Measurements from ENCODE around the gene ANKRD44.
A peak's percentile ranks its signal among the peaks of the same experiment; 100 is the strongest.

ANKRD44 gene

GRCh38 chr2:197116306-197116879, 194.2 kb downstream of the ANKRD44 start:
- no peak for DNase-seq (ENCODE audit: low read depth)
- TF ChIP-seq MYC (IDR thresholded peaks at IDR 0.05; ENCODE audit: low read depth, low read length) (no peak), MAX (IDR thresholded peaks at IDR 0.05; ENCODE audit: low read depth, low read length) (no peak), CTCF (IDR thresholded peaks at IDR 0.05; ENCODE audit: low read depth, low read length) (no peak), POLR2A (IDR thresholded peaks at IDR 0.05; ENCODE audit: extremely low read depth, insufficient read length) (no peak)
- H3K4me3 ChIP-seq (ENCODE audit: low read depth, low read length): no peak overlapping the region

- TF ChIP-seq CTCF (IDR thresholded peaks at IDR 0.05; ENCODE audit: low read depth, low read length): no peak
- TF ChIP-seq MAX (IDR thresholded peaks at IDR 0.05; ENCODE audit: low read depth, low read length): no peak
- TF ChIP-seq MYC (IDR thresholded peaks at IDR 0.05; ENCODE audit: low read depth, low read length): no peak
- TF ChIP-seq POLR2A (IDR thresholded peaks at IDR 0.05; ENCODE audit: extremely low read depth, insufficient read length): no peak
- DNase-seq (ENCODE audit: low read depth): no peak
- H3K4me3 ChIP-seq (ENCODE audit: low read depth, low read length): no peak overlapping the region
Observed at GRCh38 chr2:197115325-197115724, 195.3 kb downstream of the ANKRD44 start.

- H3K4me3 ChIP-seq (ENCODE audit: low read depth, low read length): no peak overlapping the region
- peak; percentile 48 for DNase-seq (ENCODE audit: low read depth)
- TF ChIP-seq CTCF (IDR thresholded peaks at IDR 0.05; ENCODE audit: low read depth, low read length) (peak; percentile 53), MYC (IDR thresholded peaks at IDR 0.05; ENCODE audit: low read depth, low read length) (no peak)
Observed at GRCh38 chr2:197113275-197113711, 197.3 kb downstream of the ANKRD44 start.

- no peak for DNase-seq (ENCODE audit: low read depth)
- H3K4me3 ChIP-seq (ENCODE audit: low read depth, low read length): no peak overlapping the region
- TF ChIP-seq MAX (IDR thresholded peaks at IDR 0.05; ENCODE audit: low read depth, low read length): no peak
- no peak for TF ChIP-seq CTCF (IDR thresholded peaks at IDR 0.05; ENCODE audit: low read depth, low read length)
- TF ChIP-seq MYC (IDR thresholded peaks at IDR 0.05; ENCODE audit: low read depth, low read length): no peak
- no peak for TF ChIP-seq POLR2A (IDR thresholded peaks at IDR 0.05; ENCODE audit: extremely low read depth, insufficient read length)
Observed at GRCh38 chr2:197109326-197109725, 201.3 kb downstream of the ANKRD44 start.

- no peak for DNase-seq (ENCODE audit: low read depth)
- TF ChIP-seq MAX (IDR thresholded peaks at IDR 0.05; ENCODE audit: low read depth, low read length) (no peak), POLR2A (IDR thresholded peaks at IDR 0.05; ENCODE audit: extremely low read depth, insufficient read length) (no peak), CTCF (IDR thresholded peaks at IDR 0.05; ENCODE audit: low read depth, low read length) (no peak), MYC (IDR thresholded peaks at IDR 0.05; ENCODE audit: low read depth, low read length) (no peak)
- no peak overlapping the region for H3K4me3 ChIP-seq (ENCODE audit: low read depth, low read length)
Observed at GRCh38 chr2:197108758-197109157, 201.8 kb downstream of the ANKRD44 start.

Data from NB4 (cell line).